AG04450 (cell line): ENCODE results near the gene ELK1. TPM values are rescaled to one million over a fixed set of nuclear protein-coding genes. Genes with fewer than 3 reads are reported as not detected.
"Not testable (repeated sequence)": the region's sequence is repeated elsewhere in the genome, so short reads cannot be mapped to it uniquely, and the experiment has no call there.

Experiments
- CTCF ChIA-PET: fragments of 300-600, 350-600 bp; formaldehyde crosslinking; extraction: SDS; loops from one replicate; lab custom pipeline; 2022; ENCODE audit warnings: antibody characterized with exemption, inconsistent platforms; lab: Charles Lee
- POLR2A ChIA-PET: fragments of 350-600 bp; formaldehyde crosslinking; extraction: SDS; loops from one replicate; lab custom pipeline; 2021; ENCODE audit warnings: antibody characterized with exemption, inconsistent platforms; lab: Yijun Ruan, JAX
- DNase-seq: peaks from one replicate; pipeline ENCODE4 v3.0.0-alpha.2; 2011; ENCODE audit warnings: low read depth, low spot score
- H3K27ac ChIP-seq: one replicate; pipeline ENCODE4 v1.5.1; 2012; ENCODE audit warnings: low read depth, low read length, control low read depth
- H3K27me3 ChIP-seq: one replicate; pipeline ENCODE4 v1.6.0; 2012; ENCODE audit warnings: low read length; ENCODE audit not compliant: control insufficient read depth, insufficient read depth
- H3K4me3 ChIP-seq: 2 replicates; pipeline ENCODE4 v1.5.1; 2011; ENCODE audit warnings: mild to moderate bottlenecking, low read depth, low read length, control low read depth
- H3K9me3 ChIP-seq: 2 replicates; pipeline ENCODE4 v1.5.1; 2012; ENCODE audit warnings: low read length; ENCODE audit not compliant: control insufficient read depth, insufficient read depth
- polyA plus RNA-seq: library from polyadenylated mRNA; depleted of rRNA; stranded (reverse); fragments of >200 nt; gene quantifications from 2 replicates; pipeline ENCODE4 v1.2.3, GENCODE V29; 2011
- TF ChIP-seq, protein P1 (sequence below): IDR thresholded peaks from 2 replicates; pipeline ENCODE4 v1.5.1; 2011; ENCODE audit warnings: low read depth, low read length, control low read depth, inconsistent platforms

Gene ELK1
- polyA plus RNA-seq, 1 experiment, result 22.4 TPM

DNA sequence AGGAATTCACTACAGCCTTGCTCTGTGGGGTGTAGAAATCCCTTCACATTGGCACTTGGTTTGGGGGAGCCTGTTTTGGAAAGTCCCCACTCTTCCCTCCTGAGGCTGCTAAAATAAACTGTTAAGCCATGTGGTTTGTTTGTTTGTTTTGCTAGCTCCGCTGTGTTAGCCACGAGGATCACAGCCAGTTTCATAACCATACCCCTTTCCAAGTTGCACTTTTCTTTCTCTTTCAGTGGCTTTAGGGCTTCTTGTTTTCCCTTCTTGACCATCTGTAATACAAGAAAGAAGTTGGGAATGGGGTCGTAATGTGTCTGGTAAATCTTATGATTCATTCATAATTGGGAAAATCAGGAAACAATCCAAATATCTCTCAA, 33.5 kb upstream of the ELK1 start:
- DNase-seq, result no peak
- POLR2A ChIA-PET, result no interaction called here
- TF ChIP-seq, protein P1, sequence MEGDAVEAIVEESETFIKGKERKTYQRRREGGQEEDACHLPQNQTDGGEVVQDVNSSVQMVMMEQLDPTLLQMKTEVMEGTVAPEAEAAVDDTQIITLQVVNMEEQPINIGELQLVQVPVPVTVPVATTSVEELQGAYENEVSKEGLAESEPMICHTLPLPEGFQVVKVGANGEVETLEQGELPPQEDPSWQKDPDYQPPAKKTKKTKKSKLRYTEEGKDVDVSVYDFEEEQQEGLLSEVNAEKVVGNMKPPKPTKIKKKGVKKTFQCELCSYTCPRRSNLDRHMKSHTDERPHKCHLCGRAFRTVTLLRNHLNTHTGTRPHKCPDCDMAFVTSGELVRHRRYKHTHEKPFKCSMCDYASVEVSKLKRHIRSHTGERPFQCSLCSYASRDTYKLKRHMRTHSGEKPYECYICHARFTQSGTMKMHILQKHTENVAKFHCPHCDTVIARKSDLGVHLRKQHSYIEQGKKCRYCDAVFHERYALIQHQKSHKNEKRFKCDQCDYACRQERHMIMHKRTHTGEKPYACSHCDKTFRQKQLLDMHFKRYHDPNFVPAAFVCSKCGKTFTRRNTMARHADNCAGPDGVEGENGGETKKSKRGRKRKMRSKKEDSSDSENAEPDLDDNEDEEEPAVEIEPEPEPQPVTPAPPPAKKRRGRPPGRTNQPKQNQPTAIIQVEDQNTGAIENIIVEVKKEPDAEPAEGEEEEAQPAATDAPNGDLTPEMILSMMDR, result no peak
- Histone ChIP-seq H3K9me3 (no peaks in the 10 kb centered on the region), H3K4me3 (no peak overlapping the region), H3K27me3 (no peaks in the 10 kb centered on the region), H3K27ac (no peak overlapping the region)
- CTCF ChIA-PET, result no interaction called here

DNA sequence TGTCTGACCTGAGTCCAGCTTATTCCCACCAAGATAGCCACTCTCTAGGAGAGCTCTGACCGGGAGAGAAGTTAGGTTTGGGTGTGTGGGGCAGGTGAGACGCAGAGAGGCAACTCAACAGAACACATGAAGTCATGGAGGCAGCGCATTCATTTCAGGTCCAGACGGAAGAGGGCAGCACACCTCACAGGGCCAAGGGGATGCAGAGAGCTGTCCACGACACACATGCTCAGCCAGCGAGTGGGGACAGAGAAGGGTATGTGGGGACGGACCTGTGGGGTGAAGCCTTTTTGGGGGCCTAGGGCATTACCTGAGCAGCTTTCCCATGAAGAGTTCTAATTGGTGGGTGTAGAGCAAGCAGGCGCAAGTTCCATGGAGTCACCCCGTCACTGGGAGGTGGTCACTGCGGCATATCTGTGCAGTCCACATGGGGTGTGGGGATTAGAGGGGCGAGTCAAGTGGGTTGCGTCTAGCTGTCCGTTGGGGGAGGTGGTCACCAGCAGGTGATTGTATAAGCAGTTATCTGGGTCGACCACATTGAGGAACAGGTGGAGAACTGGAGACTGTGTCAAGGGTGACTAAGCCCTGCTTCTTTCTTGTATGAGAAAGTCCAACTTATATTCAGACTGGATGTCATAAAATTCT, 32.9 kb upstream of the ELK1 start:
- ChIA-PET CTCF (no interaction called here), POLR2A (no interaction called here)
- no peak overlapping the region for H3K27ac ChIP-seq
- H3K9me3 ChIP-seq, result no peaks in the 10 kb centered on the region
- DNase-seq, result no peak
- TF ChIP-seq, protein P1, result no peak
- H3K4me3 ChIP-seq, result no peak overlapping the region
- H3K27me3 ChIP-seq, result no peaks in the 10 kb centered on the region

DNA sequence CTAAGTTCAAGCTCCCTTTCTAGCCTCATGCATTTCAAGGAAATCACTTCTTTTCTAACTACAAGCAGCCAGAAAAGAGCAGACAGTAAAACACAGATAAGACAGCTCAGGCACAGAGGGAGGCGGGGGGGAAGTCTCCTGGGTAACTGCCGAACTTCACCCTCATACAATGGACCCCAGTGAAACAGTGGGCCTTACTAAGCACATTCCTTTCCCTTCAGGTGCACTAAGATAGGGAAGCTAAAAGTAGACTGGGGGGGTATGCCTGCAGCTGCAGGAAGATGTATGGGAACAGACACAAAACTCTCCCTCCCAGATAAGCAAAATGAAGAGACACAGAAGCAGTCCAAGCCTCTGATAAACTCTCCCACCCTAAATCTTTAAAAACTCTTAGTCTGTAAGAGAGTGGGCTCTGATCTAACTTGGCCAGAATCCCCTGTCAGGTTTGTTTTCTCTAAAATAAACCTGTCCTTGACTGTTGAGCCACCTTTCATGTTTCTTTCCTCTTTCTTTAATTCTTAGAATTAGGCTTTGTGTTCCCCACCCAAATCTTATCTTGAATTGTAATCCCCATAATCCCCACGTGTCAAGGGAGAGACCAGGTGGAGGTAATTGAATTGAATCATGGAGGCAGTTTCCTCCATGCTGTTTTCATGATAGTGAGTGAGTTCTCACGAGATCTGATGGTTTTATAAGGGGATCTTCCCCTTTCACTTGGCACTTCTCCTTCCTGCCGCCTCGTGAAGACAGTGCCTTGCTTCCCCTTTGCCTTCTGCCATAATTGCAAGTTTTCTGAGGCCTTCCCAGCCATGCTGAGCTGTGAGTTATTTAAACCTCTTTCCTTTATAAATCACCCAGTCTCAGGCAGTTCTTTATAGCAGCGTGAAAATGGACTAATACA, 25.8 kb upstream of the ELK1 start:
- H3K27me3 ChIP-seq, POLR2A ChIA-PET, CTCF ChIA-PET, H3K27ac ChIP-seq, H3K9me3 ChIP-seq, H3K4me3 ChIP-seq, DNase-seq: not testable (repeated sequence)

DNA sequence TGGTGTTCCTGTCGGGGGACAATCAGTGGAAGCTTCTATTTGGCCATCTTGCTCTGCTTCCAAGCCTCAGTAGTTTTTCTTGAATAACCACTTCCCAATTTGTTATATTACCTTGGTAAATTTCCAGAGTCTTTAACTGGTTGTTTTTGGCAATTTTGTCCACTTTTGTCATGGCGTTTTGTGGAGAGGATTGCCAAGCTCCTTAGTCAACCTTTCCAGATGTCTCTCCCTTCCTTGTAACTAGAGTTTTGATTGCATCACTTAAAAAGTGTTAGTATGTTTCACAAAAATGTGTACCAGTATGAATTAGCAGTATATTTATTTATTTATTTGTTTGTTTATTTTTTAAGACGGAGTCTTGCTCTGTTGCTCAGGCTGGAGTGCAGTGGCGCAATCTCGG, 24.4 kb upstream of the ELK1 start:
- TF ChIP-seq, protein P1, result no peak
- Histone ChIP-seq H3K4me3 (no peak overlapping the region), H3K27me3 (no peaks in the 10 kb centered on the region), H3K9me3 (no peaks in the 10 kb centered on the region), H3K27ac (no peak overlapping the region)
- CTCF ChIA-PET, result no interaction called here
- DNase-seq, result no peak
- POLR2A ChIA-PET, result no interaction called here

DNA sequence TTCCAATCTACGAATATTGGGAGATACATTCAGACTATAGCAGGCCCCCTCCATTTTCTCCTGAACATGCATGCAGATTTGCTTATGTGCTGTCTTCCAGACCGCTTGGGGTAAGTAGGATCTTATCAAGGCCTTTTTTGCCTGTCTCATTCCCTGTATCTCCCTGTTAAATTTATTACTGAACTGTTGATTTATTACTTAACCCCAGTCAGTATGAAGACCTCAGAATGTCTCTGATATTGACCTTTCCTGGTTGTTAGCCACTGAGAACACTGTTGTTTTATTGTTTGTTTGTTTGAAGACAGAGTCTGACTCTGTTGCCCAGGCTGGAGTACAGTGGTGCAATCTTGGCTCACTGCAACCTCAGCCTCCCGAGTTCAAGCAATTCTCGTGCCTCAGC, 15.4 kb upstream of the ELK1 start:
- H3K27ac ChIP-seq, CTCF ChIA-PET, DNase-seq, H3K9me3 ChIP-seq, POLR2A ChIA-PET, H3K27me3 ChIP-seq, H3K4me3 ChIP-seq: not testable (repeated sequence)

DNA sequence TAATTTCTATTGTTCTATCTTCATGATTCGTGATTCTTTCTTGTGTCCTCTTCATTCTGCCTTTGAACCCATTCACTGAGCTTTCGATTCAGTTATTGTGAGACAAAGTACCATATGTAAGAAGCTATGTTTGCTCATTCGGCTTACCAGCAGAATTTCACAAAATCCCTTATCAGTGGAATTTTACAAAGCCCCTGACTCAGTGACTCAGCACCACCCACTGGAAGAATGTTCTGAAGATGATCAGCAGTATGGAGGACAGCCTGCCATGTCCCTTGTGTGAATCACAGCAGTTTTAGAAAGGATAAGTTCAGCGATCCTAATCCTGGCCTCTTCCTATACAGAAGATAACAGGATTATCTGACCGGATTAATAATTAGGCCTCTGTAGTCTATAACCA, 14.4 kb upstream of the ELK1 start:
- Histone ChIP-seq H3K4me3 (no peak overlapping the region), H3K27ac (no peak overlapping the region), H3K27me3 (no peaks in the 10 kb centered on the region), H3K9me3 (no peaks in the 10 kb centered on the region)
- DNase-seq, result no peak
- TF ChIP-seq, protein P1, result no peak
- POLR2A ChIA-PET, result no interaction called here
- CTCF ChIA-PET, result interaction anchor here (0.6 kb wide), 1 partner anchor 804 kb away, joined by 4 read pairs; no protein-coding TSS in a partner anchor
